H1 (cell line): ENCODE data around the gene DKK3. TPM values are rescaled to one million over a fixed set of nuclear protein-coding genes. Genes with fewer than 3 reads are reported as not detected.

ENCODE experiments used
- CTCF ChIA-PET: fragments of 300-600 bp; sonication (Branson Sonifier 250); formaldehyde crosslinking; loops from one replicate; lab custom pipeline; 2021; ENCODE audit not compliant: partially characterized antibody; lab: Charles Lee
- POLR2A ChIA-PET: fragments of 300-600 bp; sonication (Branson Sonifier 250); formaldehyde crosslinking; loops from one replicate; lab custom pipeline; 2021; ENCODE audit warnings: inconsistent platforms; ENCODE audit not compliant: partially characterized antibody; lab: Charles Lee
- DNase-seq, 2 experiments: peaks; one replicate each; pipeline versions ENCODE4 v3.0.0 to v3.0.0-alpha.2; 2010 to 2022; ENCODE audit warnings: low spot score in 2 of 2, low read depth in 1 of 2, mixed read lengths in 1 of 2
- FAIRE-seq: peaks from 2 replicates; lab custom pipeline; 2011; peaks lifted over from hg19 to GRCh38; lab: Jason Lieb, UNC
- H2AFZ ChIP-seq: 2 replicates; pipeline ENCODE4 v1.8.1; 2012; ENCODE audit warnings: low read length, inconsistent platforms
- H2AK5ac ChIP-seq: 2 replicates; pipeline ENCODE4 v1.6.1; 2013; ENCODE audit warnings: low read depth, low read length
- H2BK120ac ChIP-seq: replicated peaks from 2 replicates; pipeline ENCODE3; 2013; ENCODE audit warnings: low read depth, low read length, inconsistent platforms
- H2BK12ac ChIP-seq: 2 replicates; pipeline ENCODE4 v1.6.1; 2013; ENCODE audit warnings: low read depth, low read length
- H2BK15ac ChIP-seq: 2 replicates; pipeline ENCODE4 v1.6.1; 2013; ENCODE audit warnings: low read length
- H2BK20ac ChIP-seq: 2 replicates; pipeline ENCODE4 v1.6.1; 2013; ENCODE audit warnings: low read length
- H2BK5ac ChIP-seq: 2 replicates; pipeline ENCODE4 v1.6.1; 2013; ENCODE audit warnings: low read depth, low read length
- H3K14ac ChIP-seq: 2 replicates; pipeline ENCODE4 v1.6.1; 2013; ENCODE audit warnings: inconsistent platforms; ENCODE audit not compliant: insufficient read length
- H3K18ac ChIP-seq: 2 replicates; pipeline ENCODE4 v1.6.1; 2013; ENCODE audit warnings: low read length; ENCODE audit errors: extremely low read depth
- H3K23ac ChIP-seq: 2 replicates; pipeline ENCODE4 v1.6.1; 2013; ENCODE audit warnings: inconsistent platforms; ENCODE audit not compliant: insufficient read length
- H3K23me2 ChIP-seq: 2 replicates; pipeline ENCODE4 v1.6.1; 2013; ENCODE audit warnings: low read depth, low read length
- H3K27ac ChIP-seq: 2 replicates; pipeline ENCODE4 v1.6.1; 2011; ENCODE audit warnings: low read depth, low read length, inconsistent platforms
- H3K27me3 ChIP-seq, 4 experiments: replicated peaks in 1 of 4; 1 replicate in 1 of 4; 2 replicates in 3 of 4; pipeline versions ENCODE4 v1.6.1 to v1.8.1; 2011 to 2013; ENCODE audit warnings: low read length in 3 of 4, mild to moderate bottlenecking in 3 of 4, inconsistent platforms in 2 of 4, mixed read lengths in 2 of 4, moderate library complexity in 1 of 4; ENCODE audit not compliant: control insufficient read depth in 3 of 4, insufficient read depth in 3 of 4; ENCODE audit errors: extremely low read depth in 1 of 4
- H3K36me3 ChIP-seq, 4 experiments: 2 replicates each; pipeline versions ENCODE4 v1.6.1 to v1.8.1; 2011 to 2013; ENCODE audit warnings: mild to moderate bottlenecking in 4 of 4, low read length in 3 of 4, moderate library complexity in 2 of 4, control low read depth in 1 of 4, inconsistent platforms in 1 of 4; ENCODE audit not compliant: insufficient read depth in 4 of 4, control insufficient read depth in 2 of 4
- H3K4ac ChIP-seq: replicated peaks from 2 replicates; pipeline ENCODE3; 2013; ENCODE audit warnings: low read length, low read depth, mixed read lengths, inconsistent platforms; ENCODE audit not compliant: insufficient read length
- H3K4me1 ChIP-seq, 4 experiments: replicated peaks in 1 of 4; 1 replicate in 1 of 4; 2 replicates in 3 of 4; pipeline versions ENCODE4 v1.6.1 to v1.8.1; 2011 to 2013; ENCODE audit warnings: low read length in 3 of 4, inconsistent platforms in 2 of 4, mixed read lengths in 1 of 4; ENCODE audit not compliant: insufficient read depth in 4 of 4, control insufficient read depth in 3 of 4
- H3K4me2 ChIP-seq, 2 experiments: 2 replicates each; pipeline versions ENCODE4 v1.6.1 to v1.8.1; 2011 to 2013; ENCODE audit warnings: low read depth in 2 of 2, low read length in 2 of 2, control low read depth in 1 of 2, inconsistent platforms in 1 of 2, mild to moderate bottlenecking in 1 of 2; ENCODE audit not compliant: insufficient read depth in 1 of 2
- H3K4me3 ChIP-seq, 4 experiments: fragments of 200-600, 300-600 bp in 1 of 4; sonication (generic), shearing (Covaris generic), sonication (Bioruptor Twin) in 1 of 4; 2 replicates each; pipeline versions ENCODE4 v1.5.1 to v1.8.1; 2011 to 2016; ENCODE audit warnings: low read length in 4 of 4, low read depth in 3 of 4, control low read depth in 2 of 4, inconsistent platforms in 2 of 4, mild to moderate bottlenecking in 2 of 4, mixed read lengths in 1 of 4, moderate library complexity in 1 of 4; ENCODE audit not compliant: insufficient read depth in 2 of 4; ENCODE audit errors: extremely low read depth in 1 of 4
- H3K56ac ChIP-seq: replicated peaks from 2 replicates; pipeline ENCODE3; 2013; ENCODE audit warnings: low read depth, mild to moderate bottlenecking, mixed read lengths, low read length, inconsistent platforms; ENCODE audit not compliant: insufficient read length
- H3K79me1 ChIP-seq: 2 replicates; pipeline ENCODE4 v1.6.1; 2013; ENCODE audit warnings: low read depth, low read length, control low read depth
- H3K79me2 ChIP-seq, 2 experiments: 2 replicates each; pipeline versions ENCODE4 v1.6.1 to v1.8.1; 2012 to 2013; ENCODE audit warnings: low read length in 2 of 2, mild to moderate bottlenecking in 2 of 2, inconsistent platforms in 1 of 2; ENCODE audit not compliant: insufficient read depth in 2 of 2, control insufficient read depth in 1 of 2
- H3K9ac ChIP-seq, 4 experiments: replicated peaks in 1 of 4; 1 replicate in 1 of 4; 2 replicates in 3 of 4; pipeline versions ENCODE4 v1.6.1 to v1.8.1; 2011 to 2013; ENCODE audit warnings: low read depth in 3 of 4, low read length in 3 of 4, control low read depth in 2 of 4, mild to moderate bottlenecking in 2 of 4, moderate library complexity in 2 of 4, inconsistent platforms in 1 of 4; ENCODE audit errors: extremely low read depth in 1 of 4
- H3K9me3 ChIP-seq, 2 experiments: 2 replicates each; pipeline versions ENCODE4 v1.6.1 to v1.8.1; 2012 to 2013; ENCODE audit warnings: mild to moderate bottlenecking in 2 of 2, moderate library complexity in 2 of 2, control low read depth in 1 of 2, inconsistent platforms in 1 of 2, low read depth in 1 of 2, low read length in 1 of 2, mixed read lengths in 1 of 2; ENCODE audit not compliant: insufficient read depth in 2 of 2
- H4K20me1 ChIP-seq, 2 experiments: replicated peaks in 1 of 2; 2 replicates each; pipeline versions ENCODE3 to v1.8.1; 2011 to 2013; ENCODE audit warnings: inconsistent platforms in 2 of 2, low read length in 2 of 2, mild to moderate bottlenecking in 1 of 2; ENCODE audit not compliant: insufficient read depth in 2 of 2, control insufficient read depth in 1 of 2
- H4K5ac ChIP-seq: 2 replicates; pipeline ENCODE4 v1.6.1; 2013; ENCODE audit warnings: low read length, low read depth, mixed read lengths, inconsistent platforms; ENCODE audit not compliant: insufficient read length
- H4K8ac ChIP-seq: 2 replicates; pipeline ENCODE4 v1.8.0; 2013; ENCODE audit warnings: mild to moderate bottlenecking, moderate library complexity, low read length, inconsistent platforms; ENCODE audit not compliant: insufficient read depth; ENCODE audit errors: extremely low read depth
- H4K91ac ChIP-seq: replicated peaks from 2 replicates; pipeline ENCODE3; 2013; ENCODE audit warnings: low read length, mixed read lengths, inconsistent platforms; ENCODE audit not compliant: insufficient read length
- BCL11A ChIP-seq, 2 experiments: IDR thresholded peaks; one replicate each; pipeline ENCODE4 v1.6.1; 2011; ENCODE audit warnings: low read depth in 2 of 2, low read length in 2 of 2, mild to moderate bottlenecking in 2 of 2
- BRCA1 ChIP-seq: IDR thresholded peaks from 2 replicates; pipeline ENCODE4 v1.6.1; 2012; ENCODE audit warnings: low read depth, low read length, improper control_type of control experiment
- CEBPB ChIP-seq: IDR thresholded peaks from 2 replicates; pipeline ENCODE4 v1.6.1; 2012; ENCODE audit warnings: low read depth, low read length
- EZH2 ChIP-seq: fragments of 200-600 bp; sonication (generic); IDR thresholded peaks from 2 replicates; pipeline ENCODE4 v1.7.1; 2012; ENCODE audit warnings: low read depth, mild to moderate bottlenecking, moderate library complexity, low read length, inconsistent platforms; ENCODE audit not compliant: severe bottlenecking
- FOSL1 ChIP-seq: IDR thresholded peaks from 2 replicates; pipeline ENCODE4 v1.6.1; 2011; ENCODE audit warnings: mild to moderate bottlenecking, low read depth, low read length, moderate library complexity; ENCODE audit not compliant: insufficient read depth
- GTF2F1 ChIP-seq: IDR thresholded peaks from 2 replicates; pipeline ENCODE4 v1.6.1; 2012; ENCODE audit warnings: low read depth, low read length, improper control_type of control experiment, borderline replicate concordance
- JUND ChIP-seq: IDR thresholded peaks from 2 replicates; pipeline ENCODE4 v1.6.1; 2011; ENCODE audit warnings: mild to moderate bottlenecking, improper control_type of control experiment, low read length
- POLR2A ChIP-seq, 2 experiments: IDR thresholded peaks; 1 replicate in 1 of 2; 2 replicates in 1 of 2; pipeline ENCODE4 v1.6.1; 2011; ENCODE audit warnings: low read depth in 2 of 2, low read length in 2 of 2, mild to moderate bottlenecking in 2 of 2; ENCODE audit errors: control extremely low read depth in 1 of 2
- RFX5 ChIP-seq: IDR thresholded peaks from 2 replicates; pipeline ENCODE4 v1.6.1; 2011; ENCODE audit warnings: low read depth, low read length, improper control_type of control experiment, borderline replicate concordance
- TCF12 ChIP-seq: IDR thresholded peaks from 2 replicates; pipeline ENCODE4 v1.6.1; 2011; ENCODE audit warnings: low read depth, mild to moderate bottlenecking, low read length
- WGBS, 2 experiments: shearing (Covaris generic) in 1 of 2; methylation state at CpG; one replicate each; pipeline versions ENCODE4 v1.1.6 to v1.1.7; 2013 to 2015; ENCODE audit warnings: low lambda C conversion rate in 2 of 2, mixed read lengths in 2 of 2, inconsistent platforms in 1 of 2, low coverage in 1 of 2, missing lambda C conversion rate in 1 of 2; ENCODE audit not compliant: insufficient replicate concordance in 2 of 2, insufficient coverage in 1 of 2, insufficient read length in 1 of 2; ENCODE audit errors: extremely low coverage in 1 of 2, missing lambda C conversion rate in 1 of 2; 5-methylcytosine and 5-hydroxymethylcytosine counted together
- polyA plus RNA-seq, 7 experiments: library from polyadenylated mRNA; depleted of rRNA in 3 of 7; stranded (reverse) in 5 of 7; unstranded in 2 of 7; fragments of >200 nt in 5 of 7; fragments of 200-250 nt in 2 of 7; gene quantifications; 1 replicate in 5 of 7; 2 replicates in 1 of 7; 4 replicates in 1 of 7; pipeline versions ENCODE4 v1.2.1 to v1.2.3, GENCODE V29; 2011 to 2013; ENCODE audit warnings: missing spikeins in 2 of 7, mixed read lengths in 2 of 7
- total RNA-seq: library from RNA; stranded (reverse); fragmentation: NEBNext Ultra II Directional; extraction: Animal tissue kit (Norgen Biotek cat#: 25700); gene quantifications from 2 replicates; pipeline ENCODE4 v1.2.1, GENCODE V29; 2021
- TF ChIP-seq, protein P1 (sequence below): IDR thresholded peaks from 2 replicates; pipeline ENCODE4 v1.6.1; 2012; ENCODE audit warnings: inconsistent platforms

DKK3 gene
- total and polyA plus RNA-seq, 2 of the 8 experiments (the other 6 are each of a cell fraction or from before 2014, with no cell fraction given), result 30.0 to 40.1 TPM

DNA sequence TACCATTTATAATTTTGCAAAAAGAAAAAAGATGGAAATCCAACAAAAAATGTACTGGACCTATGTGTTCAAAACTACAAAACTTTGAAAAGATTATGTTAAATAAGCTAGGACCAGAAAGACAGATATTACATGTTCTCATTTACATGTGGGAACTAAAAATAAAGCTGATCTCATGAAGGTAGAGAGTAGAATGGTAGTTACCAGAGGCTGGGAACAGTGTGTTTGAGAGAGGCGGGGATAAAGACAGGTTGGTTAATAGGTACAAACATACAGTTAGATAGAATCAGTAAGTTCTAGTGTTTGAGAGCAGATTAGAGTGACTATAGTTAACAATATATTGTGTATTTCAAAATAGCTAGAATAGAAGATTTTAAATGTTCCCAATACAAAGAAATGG, 95.0 kb downstream of the DKK3 start:
- H3K27me3 ChIP-seq, result no peaks in the 10 kb centered on the region
- H4K5ac ChIP-seq, result no peak overlapping the region
- H3K14ac ChIP-seq, result no peak overlapping the region
- H2BK5ac ChIP-seq, result no peak overlapping the region
- no peak overlapping the region for H2BK12ac ChIP-seq
- H3K23ac ChIP-seq, result no peak overlapping the region
- no peaks in the 10 kb centered on the region for H4K20me1 ChIP-seq
- WGBS, 2 experiments, result 96% methylated on average over 1 of the region's 1 CpG; no CpG with 5 or more reads in 1 of the 2 experiments
- no peaks in the 10 kb centered on the region for H3K79me2 ChIP-seq
- H3K4me1 ChIP-seq, result no peaks in the 10 kb centered on the region
- ChIA-PET POLR2A (interaction anchor here (1.1 kb wide), 1 partner anchor 72 kb away, joined by 3 read pairs; no protein-coding TSS in a partner anchor), CTCF (no interaction called here)
- H3K18ac ChIP-seq, result no peak overlapping the region
- H3K79me1 ChIP-seq, result no peaks in the 10 kb centered on the region
- H3K4ac ChIP-seq, result no peak overlapping the region
- TF ChIP-seq TCF12, result no peak
- TF ChIP-seq, protein P1, sequence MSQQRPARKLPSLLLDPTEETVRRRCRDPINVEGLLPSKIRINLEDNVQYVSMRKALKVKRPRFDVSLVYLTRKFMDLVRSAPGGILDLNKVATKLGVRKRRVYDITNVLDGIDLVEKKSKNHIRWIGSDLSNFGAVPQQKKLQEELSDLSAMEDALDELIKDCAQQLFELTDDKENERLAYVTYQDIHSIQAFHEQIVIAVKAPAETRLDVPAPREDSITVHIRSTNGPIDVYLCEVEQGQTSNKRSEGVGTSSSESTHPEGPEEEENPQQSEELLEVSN, result no peak
- TF ChIP-seq BCL11A (IDR thresholded peaks at IDR 0.05; ENCODE audit: low read depth in 2 of 2, low read length in 2 of 2), result no peak
- TF ChIP-seq JUND, result no peak
- TF ChIP-seq BRCA1, result no peak
- no peak for TF ChIP-seq RFX5
- TF ChIP-seq POLR2A (IDR thresholded peaks at IDR 0.05; ENCODE audit: control extremely low read depth in 1 of 2, low read depth in 2 of 2, low read length in 2 of 2), result no peak
- TF ChIP-seq EZH2, result no peak
- TF ChIP-seq CEBPB, result no peak
- no peak for TF ChIP-seq FOSL1
- TF ChIP-seq GTF2F1, result no peak
- no peak overlapping the region for H3K9ac ChIP-seq
- no peaks in the 10 kb centered on the region for H3K23me2 ChIP-seq
- no peak overlapping the region for H2AK5ac ChIP-seq
- H3K27ac ChIP-seq, result no peak overlapping the region
- no peak overlapping the region for H4K91ac ChIP-seq
- DNase-seq, result no peak
- no peak overlapping the region for H3K4me3 ChIP-seq
- no peak for FAIRE-seq
- no peak overlapping the region for H2AFZ ChIP-seq
- peaks cover 0 to 3% (median 0%) of the 10 kb centered on the region in 4 experiments; a peak in 1 of 8 replicates for H3K36me3 ChIP-seq
- no peaks in the 10 kb centered on the region for H3K9me3 ChIP-seq
- no peak overlapping the region for H2BK120ac ChIP-seq
- H2BK20ac ChIP-seq, result no peak overlapping the region
- H2BK15ac ChIP-seq, result no peak overlapping the region
- H3K4me2 ChIP-seq, result no peak overlapping the region
- H4K8ac ChIP-seq, result no peak overlapping the region
- no peak overlapping the region for H3K56ac ChIP-seq
